Small intestine (tissue), 7 donors: Measurements from ENCODE around the gene CCR7. TPM values are rescaled to one million over a fixed set of nuclear protein-coding genes. Genes with fewer than 3 reads are reported as not detected.

Experiments used
- DNase-seq, 2 donors: peaks; one replicate each; pipeline versions ENCODE4 v3.0.0 to v3.0.0-alpha.2; 2013
- FAIRE-seq: peaks from 2 replicates; lab custom pipeline; 2012; peaks lifted over from hg19 to GRCh38; lab: Jason Lieb, UNC
- H3K27ac ChIP-seq, 3 donors: one replicate each; pipeline ENCODE4 v1.5.1; 2013; ENCODE audit warnings: low read length in 2 of 3, mild to moderate bottlenecking in 2 of 3, control low read depth in 1 of 3, inconsistent platforms in 1 of 3, low read depth in 1 of 3, moderate library complexity in 1 of 3
- H3K27me3 ChIP-seq, 3 donors: one replicate each; pipeline ENCODE4 v1.6.1; 2013; ENCODE audit warnings: low read length in 3 of 3, inconsistent platforms in 1 of 3; ENCODE audit not compliant: control insufficient read depth in 3 of 3, insufficient read depth in 3 of 3
- H3K36me3 ChIP-seq, 3 donors: one replicate each; pipeline ENCODE4 v1.6.1; 2013; ENCODE audit warnings: low read length in 3 of 3, inconsistent platforms in 1 of 3, low read depth in 1 of 3, mild to moderate bottlenecking in 1 of 3, moderate library complexity in 1 of 3; ENCODE audit not compliant: control insufficient read depth in 3 of 3, insufficient read depth in 2 of 3
- H3K4me1 ChIP-seq, 3 donors: one replicate each; pipeline ENCODE4 v1.6.1; 2013; ENCODE audit warnings: low read length in 2 of 3, inconsistent platforms in 1 of 3, low read depth in 1 of 3, mild to moderate bottlenecking in 1 of 3, moderate library complexity in 1 of 3; ENCODE audit not compliant: control insufficient read depth in 3 of 3, insufficient read depth in 2 of 3
- H3K4me3 ChIP-seq, 3 donors: one replicate each; pipeline ENCODE4 v1.5.1; 2013; ENCODE audit warnings: low read length in 3 of 3, control low read depth in 1 of 3, inconsistent platforms in 1 of 3, low read depth in 1 of 3, mild to moderate bottlenecking in 1 of 3, moderate library complexity in 1 of 3
- H3K9me3 ChIP-seq, 2 donors: one replicate each; pipeline ENCODE4 v1.6.1; 2013; ENCODE audit warnings: low read depth in 1 of 2, low read length in 1 of 2; ENCODE audit not compliant: control insufficient read depth in 2 of 2, insufficient read depth in 1 of 2
- WGBS, 3 donors: extraction: QIAGEN DNeasy Blood & Tissue Kit; methylation state at CpG; one replicate each; pipeline ENCODE4 v1.1.7; 2013; 5-methylcytosine and 5-hydroxymethylcytosine counted together
- polyA plus RNA-seq, 4 donors: library from polyadenylated mRNA; stranded (reverse) in 3 of 4; unstranded in 1 of 4; fragments of 200-250 nt in 3 of 4; fragments of 120-200 nt in 1 of 4; gene quantifications; one replicate each; pipeline versions ENCODE4 v1.2.1 to v1.2.3, GENCODE V29; 2013
- donor health status: healthy with polysubstance abuse.
- donor health status: control.
- donor health status: control.
- donor health status: Bipolar disorder and iron deficiency.
- donor health status: healthy.

The CCR7 gene
- polyA plus RNA-seq, 4 donors: 0.92 to 1.7 TPM; not detected in 2

DNA sequence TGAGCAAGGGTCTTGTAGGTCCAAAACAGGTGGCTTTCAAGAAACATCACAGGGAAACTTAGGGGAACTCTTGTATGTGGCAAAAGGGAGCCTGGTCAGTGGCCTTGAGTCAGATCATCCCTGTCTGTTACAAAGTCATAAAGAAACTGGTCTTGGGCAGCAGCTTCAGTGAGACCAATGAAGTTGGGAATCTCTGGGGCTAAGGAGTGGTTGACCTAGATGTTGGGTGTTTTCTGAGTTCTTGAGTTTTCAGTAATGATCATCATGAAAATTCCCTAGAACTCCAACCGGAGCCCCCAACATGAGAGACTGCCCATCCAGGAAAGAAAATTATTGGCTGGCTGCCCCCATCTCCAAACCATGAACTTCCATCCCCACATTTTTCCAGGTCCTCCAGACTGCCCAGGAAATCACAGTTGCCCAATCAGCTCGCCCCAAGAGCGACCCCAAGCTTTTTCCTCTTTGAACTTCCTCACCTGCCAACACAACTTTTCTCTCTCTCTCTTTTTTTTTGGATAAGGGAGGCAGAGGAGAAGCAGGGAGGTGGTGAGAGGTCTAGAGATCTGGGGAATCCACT lies 3.9 kb downstream of the CCR7 start:
- Histone ChIP-seq H3K27ac (peak overlapping the region in 1 of 3 donors; percentile 66), H3K36me3 (no peaks in the 10 kb centered on the region), H3K4me1 (peaks cover 0 to 8% (median 5%) of the 10 kb centered on the region in 3 donors), H3K4me3 (peak overlapping the region in 1 of 3 donors; percentile 16), H3K9me3 (no peaks in the 10 kb centered on the region), H3K27me3 (peaks cover 0 to 39% (median 0%) of the 10 kb centered on the region in 3 donors)
- no peak for DNase-seq
- FAIRE-seq: no peak
- WGBS, 3 donors: 58 to 67% (median 60%) methylated on average over 3 of the region's 3 CpGs

DNA sequence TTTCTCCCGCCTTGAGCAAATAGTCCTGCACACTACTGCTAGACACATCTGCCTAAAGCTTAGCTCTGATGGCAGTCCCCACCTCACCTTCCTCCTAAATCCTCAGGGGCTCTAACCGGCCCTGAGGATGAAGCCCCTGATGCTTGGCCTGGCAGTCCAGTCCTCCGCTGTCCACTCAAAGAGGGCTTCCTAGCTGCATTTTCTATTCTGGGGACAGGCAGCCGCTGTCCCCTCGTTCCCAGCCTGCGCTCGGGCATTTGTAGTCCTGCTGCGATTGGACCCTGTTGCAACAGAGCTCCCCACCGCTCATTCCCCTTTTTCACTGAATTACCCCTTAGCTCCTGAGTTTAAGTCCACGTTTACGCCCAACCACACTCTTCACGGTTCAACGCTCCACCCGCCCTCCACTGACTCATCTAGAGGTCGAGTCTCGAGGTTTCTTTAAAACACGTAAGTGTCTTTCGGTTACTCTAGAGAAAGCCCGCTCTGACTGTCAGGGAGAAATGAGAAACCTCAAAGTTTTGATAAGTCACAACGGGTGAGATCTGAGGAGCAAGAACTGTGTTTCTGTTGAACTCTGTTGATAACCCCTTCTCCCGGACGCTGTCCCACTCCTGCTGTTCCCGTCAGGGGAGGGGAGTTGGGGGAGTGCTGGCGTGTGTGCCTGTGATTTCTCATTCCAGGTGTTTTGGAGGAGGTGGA lies 4.5 kb downstream of the CCR7 start:
- no peaks in the 10 kb centered on the region for H3K9me3 ChIP-seq
- DNase-seq: peak in 1 of 2 donors; percentile 31
- FAIRE-seq: no peak
- H3K27me3 ChIP-seq: peaks cover 0 to 41% (median 0%) of the 10 kb centered on the region in 3 donors
- H3K4me3 ChIP-seq: peak overlapping the region in 1 of 3 donors; percentile 4
- H3K27ac ChIP-seq: peak overlapping the region in 1 of 3 donors; percentile 66
- peaks cover 0 to 8% (median 5%) of the 10 kb centered on the region in 3 donors for H3K4me1 ChIP-seq
- WGBS, 3 donors: 57 to 64% (median 58%) methylated on average over 24 of the region's 24 CpGs
- H3K36me3 ChIP-seq: no peaks in the 10 kb centered on the region

DNA sequence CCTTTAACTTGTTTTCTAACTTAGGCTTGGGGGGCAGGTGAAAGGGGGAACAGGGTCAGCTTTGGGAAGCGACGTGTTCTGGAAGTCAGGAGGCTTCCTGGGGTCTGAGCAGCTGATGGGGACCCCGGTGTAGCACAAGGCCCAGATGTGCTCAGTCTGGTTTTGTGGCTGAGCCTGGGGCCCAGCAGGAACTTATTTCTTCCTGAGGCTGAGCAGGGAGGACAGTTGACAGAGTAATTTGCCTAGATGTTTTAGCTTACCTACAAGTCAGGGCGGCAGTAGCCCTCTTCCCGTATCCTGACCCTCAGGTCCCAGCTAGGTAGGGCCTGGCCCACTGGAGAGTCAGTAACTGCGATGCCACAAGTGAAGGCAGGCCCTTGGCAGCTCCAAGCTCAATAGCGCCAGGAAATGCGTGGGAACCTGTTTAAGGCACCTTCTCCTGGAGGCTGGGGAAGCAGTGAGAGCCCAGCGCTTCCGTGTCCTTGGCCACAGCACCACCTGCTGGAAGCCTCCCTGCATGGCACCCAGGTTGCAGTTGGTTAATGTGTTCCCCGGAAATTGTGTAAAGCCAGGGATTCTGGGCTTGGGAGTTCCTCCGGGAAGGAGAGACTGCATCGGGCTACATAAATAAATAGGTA lies 5.2 kb downstream of the CCR7 start:
- Histone ChIP-seq H3K9me3 (no peaks in the 10 kb centered on the region), H3K36me3 (no peaks in the 10 kb centered on the region), H3K27me3 (peaks cover 0 to 40% (median 0%) of the 10 kb centered on the region in 3 donors), H3K4me1 (peaks cover 0 to 8% (median 5%) of the 10 kb centered on the region in 3 donors), H3K4me3 (no peak overlapping the region), H3K27ac (peak overlapping the region in 1 of 3 donors; percentile 66)
- 22 to 26% (median 23%) methylated on average over 13 of the region's 13 CpGs for WGBS, 3 donors
- FAIRE-seq: no peak
- DNase-seq: peak; percentile 87 to 95

DNA sequence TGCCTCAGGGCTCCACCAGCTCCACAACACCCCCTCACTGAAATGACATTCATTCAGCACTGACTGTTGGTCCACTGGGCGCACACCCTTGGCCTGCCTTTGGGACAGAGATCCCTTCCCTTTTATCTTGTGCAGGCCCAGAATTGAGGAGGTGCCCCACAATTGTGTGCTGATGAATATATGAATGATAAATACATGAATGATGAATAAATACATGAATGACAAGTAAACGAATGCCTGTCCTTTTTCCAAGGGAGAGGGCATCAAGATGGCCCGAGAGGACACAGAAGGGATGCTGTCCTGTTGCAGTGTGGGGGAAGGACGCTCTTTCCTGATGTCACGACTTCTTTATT lies 5.7 kb downstream of the CCR7 start:
- H3K27ac ChIP-seq: peak overlapping the region in 1 of 3 donors; percentile 66
- peaks cover 0 to 35% (median 0%) of the 10 kb centered on the region in 3 donors for H3K27me3 ChIP-seq
- FAIRE-seq: no peak
- no peaks in the 10 kb centered on the region for H3K9me3 ChIP-seq
- DNase-seq: no peak
- H3K4me3 ChIP-seq: no peak overlapping the region
- no peaks in the 10 kb centered on the region for H3K36me3 ChIP-seq
- 83 to 92% (median 84%) methylated on average over 5 of the region's 5 CpGs for WGBS, 3 donors
- peaks cover 0 to 8% (median 7%) of the 10 kb centered on the region in 3 donors for H3K4me1 ChIP-seq

DNA sequence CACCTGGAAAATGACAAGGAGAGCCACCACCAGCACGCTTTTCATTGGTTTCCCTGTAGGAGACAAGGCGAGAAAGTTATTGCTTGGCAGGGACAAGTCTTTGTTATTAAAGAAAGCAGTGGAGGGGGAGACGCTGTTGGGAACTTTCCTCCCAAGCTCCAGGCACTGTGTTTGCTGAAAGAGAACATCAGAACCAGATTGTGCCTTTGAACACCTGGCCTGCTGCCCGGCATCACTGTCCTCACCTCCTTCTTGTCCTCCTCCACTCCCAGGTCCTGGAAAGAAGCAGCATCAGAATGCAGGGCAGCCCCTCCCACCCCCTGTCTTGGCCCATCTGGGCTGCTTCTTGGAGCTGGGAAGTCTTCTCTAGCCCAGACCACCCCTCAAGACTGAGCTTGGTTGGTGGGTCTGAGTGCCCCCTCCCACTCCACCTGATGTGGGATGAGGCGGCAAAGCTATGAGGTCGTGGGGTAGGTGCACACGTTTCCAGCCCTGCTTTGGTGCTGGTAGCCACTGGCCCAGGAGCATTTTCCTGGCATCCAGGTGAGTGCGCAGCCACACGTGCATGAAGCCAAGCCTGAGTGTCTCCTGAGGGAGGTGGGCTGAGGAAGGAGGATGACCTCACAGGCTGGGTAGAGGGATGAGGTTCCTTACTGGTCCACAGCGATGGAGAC lies 6.2 kb downstream of the CCR7 start:
- 85 to 89% (median 86%) methylated on average over 10 of the region's 10 CpGs for WGBS, 3 donors
- H3K36me3 ChIP-seq: no peaks in the 10 kb centered on the region
- no peak for DNase-seq
- H3K27ac ChIP-seq: peak overlapping the region in 1 of 3 donors; percentile 82
- H3K27me3 ChIP-seq: peaks cover 0 to 30% (median 0%) of the 10 kb centered on the region in 3 donors
- no peak overlapping the region for H3K4me3 ChIP-seq
- H3K4me1 ChIP-seq: peaks cover 0 to 12% (median 9%) of the 10 kb centered on the region in 3 donors
- no peak for FAIRE-seq
- H3K9me3 ChIP-seq: no peaks in the 10 kb centered on the region

DNA sequence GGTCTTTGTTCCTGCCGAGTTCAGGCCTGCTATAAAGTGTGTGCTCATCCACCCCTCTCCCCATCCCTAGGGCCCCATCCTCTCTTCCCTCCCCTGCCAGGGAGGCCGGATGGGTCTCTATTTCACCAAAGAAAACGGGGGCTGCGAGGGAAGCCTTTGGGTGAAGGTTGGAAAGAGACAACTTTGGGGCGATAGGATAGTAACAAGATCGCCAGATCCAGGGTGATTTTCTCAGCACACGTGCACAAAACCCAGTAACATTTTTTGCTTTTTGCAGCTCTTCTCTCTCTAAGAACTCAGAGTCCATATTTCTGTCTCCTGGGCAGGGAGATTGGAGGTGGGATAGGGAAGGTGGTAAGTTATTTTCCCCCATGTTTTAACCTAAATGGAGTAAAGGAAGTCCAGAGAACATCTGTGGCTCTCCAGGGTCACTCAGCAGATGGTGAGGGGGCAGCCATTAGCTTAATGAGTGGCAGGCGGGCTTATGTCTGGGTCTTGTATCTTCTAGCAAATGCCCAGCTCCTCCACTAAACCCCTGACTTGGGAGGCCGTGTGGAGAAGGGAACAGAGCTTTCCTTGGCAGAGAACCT lies 6.9 kb downstream of the CCR7 start:
- Histone ChIP-seq H3K9me3 (no peaks in the 10 kb centered on the region), H3K27ac (peak overlapping the region in 2 of 3 donors; percentile 46 to 82), H3K36me3 (no peaks in the 10 kb centered on the region), H3K27me3 (peaks cover 0 to 27% (median 0%) of the 10 kb centered on the region in 3 donors), H3K4me1 (peaks cover 0 to 15% (median 10%) of the 10 kb centered on the region in 3 donors), H3K4me3 (no peak overlapping the region)
- 77 to 90% (median 79%) methylated on average over 9 of the region's 9 CpGs for WGBS, 3 donors
- DNase-seq (no peak), FAIRE-seq (no peak)

DNA sequence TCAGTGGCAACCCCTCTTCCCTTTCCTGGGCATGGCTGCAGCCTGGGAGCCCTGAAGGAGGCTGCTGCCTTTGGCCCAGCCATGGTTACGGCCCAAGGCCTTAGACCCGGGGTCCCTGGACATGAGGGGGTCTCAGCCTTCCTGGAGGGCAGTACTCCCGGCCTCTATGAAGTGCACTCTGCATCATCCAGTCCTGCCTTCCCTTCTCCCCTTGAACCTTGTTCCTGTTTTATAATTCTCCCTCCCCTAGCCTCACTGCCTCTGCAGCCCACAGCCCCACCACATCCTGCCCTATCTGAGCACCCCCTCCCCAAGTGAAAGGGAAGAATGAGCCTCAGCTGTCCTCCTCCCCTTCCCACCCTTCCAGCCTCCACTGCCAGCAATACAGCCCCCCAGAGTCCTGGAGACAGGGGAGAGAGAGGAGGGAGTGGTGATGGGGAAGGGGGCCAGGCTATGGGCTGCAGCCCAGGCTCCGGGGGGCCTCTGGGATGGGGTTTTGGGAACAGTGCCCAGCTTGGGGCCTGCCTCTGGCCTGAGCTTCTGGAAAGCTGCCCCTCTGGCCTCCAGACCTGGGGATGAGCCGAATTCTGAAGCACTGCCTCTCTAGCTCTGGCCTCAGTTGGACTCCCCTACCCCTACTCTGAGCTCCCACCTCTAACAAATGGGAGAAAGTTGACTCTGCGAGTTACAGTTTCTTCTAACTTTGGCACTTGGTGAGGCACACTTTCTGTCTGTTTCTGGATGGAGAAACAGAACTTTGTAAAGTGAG lies 7.6 kb downstream of the CCR7 start:
- 55 to 79% (median 70%) methylated on average over 6 of the region's 6 CpGs for WGBS, 3 donors
- Histone ChIP-seq H3K36me3 (no peaks in the 10 kb centered on the region), H3K27ac (peak overlapping the region in 2 of 3 donors; percentile 49 to 82), H3K27me3 (peaks cover 0 to 22% (median 0%) of the 10 kb centered on the region in 3 donors), H3K9me3 (no peaks in the 10 kb centered on the region), H3K4me1 (peaks cover 0 to 15% (median 10%) of the 10 kb centered on the region in 3 donors), H3K4me3 (no peak overlapping the region)
- no peak for FAIRE-seq
- no peak for DNase-seq
